Measurements from ENCODE around the gene CECR2. TPM values are rescaled to one million over a fixed set of nuclear protein-coding genes. Genes with fewer than 3 reads are reported as not detected.
"Not testable (repeated sequence)": the region's sequence is repeated elsewhere in the genome, so short reads cannot be mapped to it uniquely, and the experiment has no call there.

The CECR2 gene
- total RNA-seq, 1 donor from 2014 or later = 10.0 TPM

DNA sequence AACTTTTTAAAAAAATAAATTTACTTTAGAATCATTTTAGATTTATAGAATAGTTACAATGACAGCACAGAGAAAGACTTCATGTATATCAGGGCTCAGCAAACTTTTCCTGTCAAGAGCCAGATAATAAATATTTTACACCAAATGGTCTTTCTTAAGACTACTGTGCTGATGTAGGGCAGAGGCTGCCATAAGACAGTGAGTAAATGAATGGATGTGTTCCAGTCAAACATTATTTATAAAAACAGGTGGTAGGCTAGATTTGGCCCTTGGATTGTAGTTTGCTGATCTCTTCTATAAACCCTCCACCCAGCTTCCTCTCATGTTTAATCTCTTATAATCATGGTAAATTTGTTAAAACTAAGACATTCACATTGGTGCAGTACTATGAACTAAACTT is 33.0 kb downstream of the CECR2 start:
- no peak for DNase-seq (ENCODE audit: low spot score)

- no peak for DNase-seq (ENCODE audit: low spot score)
Measured at GRCh38 chr22:17403906-17404305, 34.6 kb downstream of the CECR2 start.

DNA sequence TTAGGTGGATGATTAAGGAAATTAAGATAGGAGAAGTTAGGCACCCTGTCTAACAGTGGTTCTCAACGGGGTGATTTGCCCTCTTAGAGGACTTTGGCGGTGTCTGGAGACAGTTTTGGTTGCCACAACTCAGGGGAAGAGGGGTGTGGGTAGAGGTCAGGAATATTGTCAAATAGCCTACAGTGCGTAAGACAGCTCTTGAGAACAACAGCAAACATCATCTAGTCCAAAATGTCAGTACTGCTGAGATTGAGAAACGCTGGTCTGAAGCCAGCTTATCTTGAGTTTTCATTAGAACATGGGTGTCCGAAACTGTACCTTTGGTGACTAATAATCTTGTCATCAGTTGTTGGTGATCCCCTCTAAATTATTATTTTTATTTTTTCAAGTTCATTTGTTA is 38.4 kb downstream of the CECR2 start:
- no peak for DNase-seq (ENCODE audit: low spot score)

DNA sequence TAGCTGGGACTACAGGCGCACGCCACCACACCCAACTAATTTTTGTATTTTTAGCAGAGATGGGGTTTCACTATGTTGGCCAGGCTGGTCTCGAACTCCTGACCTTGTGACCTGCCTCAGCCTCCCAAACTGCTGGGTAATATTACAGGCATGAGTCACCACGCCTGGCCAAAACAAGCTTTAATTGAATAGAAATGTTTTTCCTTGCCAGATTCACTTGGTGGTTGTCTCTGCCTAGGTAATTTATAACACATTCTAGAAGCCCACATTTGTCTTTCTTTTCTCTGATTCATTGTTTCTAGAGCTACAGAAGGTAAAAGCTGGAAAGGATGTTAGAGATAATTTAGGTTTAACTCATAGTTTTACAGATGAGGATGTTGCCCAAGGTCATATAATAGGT is 41.3 kb downstream of the CECR2 start:
- no peak for DNase-seq (ENCODE audit: low spot score)

GRCh38 chr22:17411213-17411612 is 42.0 kb downstream of the CECR2 start:
- no peak for DNase-seq (ENCODE audit: low spot score)

GRCh38 chr22:17412232-17412631 is 43.0 kb downstream of the CECR2 start:
- DNase-seq (ENCODE audit: low spot score) = no peak

DNA sequence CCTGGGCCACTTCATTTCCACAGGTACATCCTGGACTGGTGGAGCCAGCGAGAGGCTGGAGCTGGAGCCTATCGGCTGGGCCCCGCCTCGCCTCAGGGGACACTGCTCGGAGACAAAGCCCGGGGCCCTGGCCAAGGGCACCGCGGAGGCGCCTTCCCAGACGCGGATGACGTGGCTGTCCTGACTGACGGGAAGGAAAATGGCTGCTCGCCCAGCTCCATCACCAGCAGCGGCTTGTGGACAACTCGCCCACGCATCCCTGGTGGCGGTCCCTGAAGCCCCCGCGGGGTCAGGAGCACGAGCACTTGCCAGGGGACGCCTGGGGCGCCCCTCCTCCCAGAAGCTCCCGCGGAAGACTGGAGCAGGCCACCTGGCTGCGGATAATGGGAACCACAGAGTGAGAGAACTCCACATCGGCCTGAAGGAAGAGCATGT is 49.6 kb downstream of the CECR2 start:
- no peak for DNase-seq (ENCODE audit: low spot score)

- no peak for DNase-seq (ENCODE audit: low spot score)
Measured at GRCh38 chr22:17419348-17419747, 50.1 kb downstream of the CECR2 start.

- DNase-seq (ENCODE audit: low spot score) = no peak
Measured at GRCh38 chr22:17422736-17423343, 53.6 kb downstream of the CECR2 start.

DNA sequence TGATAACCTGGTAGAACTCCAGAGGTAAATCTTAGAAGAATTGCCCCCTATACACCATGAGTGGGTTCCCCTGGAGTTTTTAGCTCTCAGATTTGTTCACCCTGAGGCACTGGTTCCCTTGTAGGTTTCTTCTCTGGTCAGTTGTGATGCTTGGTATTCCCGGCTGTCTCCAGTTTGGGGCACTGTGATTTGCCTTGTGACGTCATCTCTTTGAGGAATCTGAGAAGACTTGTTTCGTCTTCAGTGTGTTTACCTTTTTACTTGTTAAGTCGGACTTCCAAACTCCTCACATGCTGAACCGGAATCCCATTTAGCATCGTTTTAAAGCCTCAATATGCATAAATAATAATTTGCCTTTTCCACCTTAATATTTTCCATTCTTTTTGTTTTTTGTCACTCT is 54.4 kb downstream of the CECR2 start:
- DNase-seq (ENCODE audit: low spot score) = no peak

DNA sequence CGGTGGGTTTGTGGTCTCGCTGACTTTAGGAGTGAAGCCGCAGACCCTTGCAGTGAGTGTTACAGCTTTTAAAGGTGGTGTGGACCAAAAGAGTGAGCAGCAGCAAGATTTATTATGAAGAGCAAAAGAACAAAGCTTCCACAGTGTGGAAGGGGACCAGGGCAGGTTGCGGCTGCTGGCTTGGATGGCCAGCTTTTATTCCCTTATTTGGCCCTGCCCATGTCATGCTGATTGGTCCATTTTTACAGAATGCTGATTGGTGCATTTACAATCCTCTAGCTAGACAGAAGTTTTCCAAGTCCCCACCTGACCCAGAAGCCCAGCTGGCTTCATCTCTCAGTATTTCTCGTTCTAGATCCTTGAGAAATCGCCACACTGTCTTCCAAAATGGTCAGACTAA is 58.3 kb downstream of the CECR2 start:
- not testable (repeated sequence) for DNase-seq (ENCODE audit: low spot score)

- DNase-seq (ENCODE audit: low spot score) = no peak
Measured at GRCh38 chr22:17429516-17429915, 60.3 kb downstream of the CECR2 start.

DNA sequence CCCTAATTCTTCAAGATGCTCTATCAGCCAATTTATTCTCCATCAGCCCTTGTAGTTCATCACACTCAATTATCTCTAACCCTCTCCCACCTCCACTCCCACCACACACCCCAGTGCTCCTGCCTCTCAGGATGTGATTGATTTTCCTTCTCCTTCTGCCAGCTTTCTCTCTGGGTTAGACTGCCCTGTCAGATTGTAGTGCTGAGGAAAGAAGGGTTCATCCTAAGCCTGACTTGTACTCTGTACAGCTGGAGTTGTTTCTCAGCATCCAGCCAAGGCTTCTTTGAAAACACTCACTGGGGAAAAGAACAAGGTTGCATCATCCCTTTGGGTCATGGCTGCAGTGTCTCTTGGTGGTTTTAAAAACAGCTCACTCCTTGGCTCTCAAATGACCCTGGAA is 61.2 kb downstream of the CECR2 start:
- no peak for DNase-seq (ENCODE audit: low spot score)

GRCh38 chr22:17431179-17431578 is 61.9 kb downstream of the CECR2 start:
- no peak for DNase-seq (ENCODE audit: low spot score)

DNA sequence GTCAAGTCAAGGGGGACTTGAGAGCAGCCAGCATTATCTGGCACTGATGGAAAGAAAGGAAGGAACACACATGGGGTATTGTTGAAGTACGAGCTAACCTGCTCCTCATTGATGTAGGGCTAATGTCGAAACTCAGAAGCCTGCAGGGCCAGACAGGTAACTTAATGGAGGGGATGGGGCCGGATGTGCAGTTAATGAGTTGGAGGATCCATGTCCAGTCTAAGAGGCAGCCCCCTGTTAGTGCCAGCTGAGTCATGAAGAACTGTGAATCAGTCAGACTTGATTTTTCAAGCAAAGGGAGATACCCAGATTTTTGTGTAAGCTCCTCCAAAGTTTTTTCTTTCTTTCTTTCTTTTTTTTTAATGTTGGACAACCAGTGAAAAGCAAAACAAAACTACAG is 65.6 kb downstream of the CECR2 start:
- DNase-seq (ENCODE audit: low spot score) = no peak

DNA sequence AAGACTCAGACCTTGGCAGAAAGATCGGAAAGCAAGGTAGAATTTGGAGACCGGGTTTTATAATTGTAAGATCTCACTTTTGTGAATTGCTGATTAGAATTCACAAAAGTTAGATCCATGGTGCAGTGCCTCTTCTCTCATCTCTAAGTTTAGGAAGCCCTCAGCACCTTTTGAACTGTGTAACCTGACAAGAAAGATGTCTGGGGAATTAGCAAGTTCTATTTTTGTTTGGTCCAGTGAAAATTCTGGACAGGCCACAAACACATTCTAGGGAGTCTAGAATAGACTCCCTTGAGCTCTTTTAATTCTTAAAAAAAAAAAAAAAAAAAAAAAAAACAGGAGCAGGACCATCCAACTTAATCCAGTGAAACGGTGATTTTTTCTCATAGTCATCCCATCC is 66.1 kb downstream of the CECR2 start:
- DNase-seq (ENCODE audit: low spot score) = no peak

DNA sequence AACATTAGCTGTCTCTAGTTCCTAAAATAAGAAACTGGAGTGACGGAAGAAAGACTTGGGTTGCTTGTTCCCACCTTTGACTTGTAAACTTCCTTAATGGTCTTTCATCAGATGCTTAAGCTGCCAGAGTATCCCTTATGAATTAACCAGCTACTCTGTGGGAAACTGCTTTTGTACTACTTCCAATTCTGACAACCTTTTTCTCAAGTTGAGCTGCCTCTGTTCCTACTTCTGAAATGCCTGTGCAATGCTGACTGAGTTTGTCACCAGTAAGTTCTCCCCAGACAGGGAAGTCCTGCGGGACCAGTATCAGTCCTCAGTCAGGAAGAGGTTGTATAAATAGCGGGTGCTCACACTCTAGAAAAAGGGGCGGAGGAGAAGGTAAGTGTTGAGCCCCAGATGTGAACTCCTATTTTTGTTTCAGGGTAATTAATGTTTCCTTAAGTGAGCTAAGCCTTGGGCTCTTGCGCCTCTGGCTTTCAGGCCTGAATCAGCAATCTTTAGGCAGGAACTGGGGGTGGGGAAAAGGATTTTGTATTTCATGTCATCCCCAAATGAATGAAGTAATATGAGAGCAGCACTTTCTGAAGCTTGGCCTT is 67.2 kb downstream of the CECR2 start:
- no peak for DNase-seq (ENCODE audit: low spot score)

GRCh38 chr22:17436981-17437412 is 67.7 kb downstream of the CECR2 start:
- DNase-seq (ENCODE audit: low spot score) = no peak

DNA sequence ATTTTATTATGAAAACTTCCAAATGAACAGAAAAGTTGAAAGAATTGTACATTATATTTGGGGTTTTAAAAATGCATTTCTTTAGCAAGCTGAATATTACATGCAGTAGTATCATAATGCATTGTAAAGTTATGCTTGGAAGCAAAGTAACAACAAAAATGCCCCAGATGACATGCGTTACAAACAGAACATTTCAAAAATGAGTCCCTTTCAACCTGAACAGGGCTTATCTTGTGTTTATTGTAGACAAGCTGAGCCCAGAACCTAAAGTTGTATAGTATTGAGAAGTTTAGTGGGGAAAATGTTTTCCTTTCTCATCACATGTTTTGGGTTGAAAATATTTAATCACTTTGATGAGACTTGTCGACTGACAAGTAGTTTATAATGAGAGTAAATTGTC is 68.8 kb downstream of the CECR2 start:
- no peak for DNase-seq (ENCODE audit: low spot score)

DNA sequence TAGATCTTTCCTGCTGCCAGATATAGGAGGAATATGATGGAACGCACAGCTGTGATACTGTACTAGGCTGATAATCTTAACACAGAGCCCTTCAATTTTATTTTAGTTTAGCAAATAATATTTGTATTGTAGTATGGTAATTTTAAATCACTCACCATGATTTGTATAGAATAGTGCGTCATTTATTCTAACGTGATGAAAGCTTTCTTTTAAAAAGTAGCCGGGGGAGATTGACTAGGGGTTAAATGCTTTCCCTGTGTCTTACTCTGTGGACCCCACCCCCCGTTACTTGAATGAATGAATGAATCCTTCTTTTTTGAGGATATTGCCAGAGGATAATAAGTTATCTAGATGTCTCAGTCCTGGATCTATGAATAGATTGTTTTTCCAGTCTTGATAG is 72.1 kb downstream of the CECR2 start:
- no peak for DNase-seq (ENCODE audit: low spot score)

GRCh38 chr22:17443405-17444203 is 74.3 kb downstream of the CECR2 start:
- no peak for DNase-seq (ENCODE audit: low spot score)

DNA sequence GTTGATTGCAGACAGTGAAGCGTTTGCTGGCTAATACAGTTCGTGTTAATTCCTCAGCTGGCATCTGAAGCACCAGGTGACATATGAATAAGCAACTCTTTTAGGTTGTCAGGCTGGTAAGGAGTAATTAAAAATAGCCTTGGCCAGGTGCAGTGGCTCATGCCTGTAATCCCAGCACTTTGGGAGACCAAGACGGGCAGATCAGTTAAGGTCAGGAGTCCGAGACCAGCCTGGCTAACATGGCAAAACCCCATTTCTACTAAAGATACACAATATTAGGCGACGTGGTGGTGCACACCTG is 74.9 kb downstream of the CECR2 start:
- no peak for DNase-seq (ENCODE audit: low spot score)

DNA sequence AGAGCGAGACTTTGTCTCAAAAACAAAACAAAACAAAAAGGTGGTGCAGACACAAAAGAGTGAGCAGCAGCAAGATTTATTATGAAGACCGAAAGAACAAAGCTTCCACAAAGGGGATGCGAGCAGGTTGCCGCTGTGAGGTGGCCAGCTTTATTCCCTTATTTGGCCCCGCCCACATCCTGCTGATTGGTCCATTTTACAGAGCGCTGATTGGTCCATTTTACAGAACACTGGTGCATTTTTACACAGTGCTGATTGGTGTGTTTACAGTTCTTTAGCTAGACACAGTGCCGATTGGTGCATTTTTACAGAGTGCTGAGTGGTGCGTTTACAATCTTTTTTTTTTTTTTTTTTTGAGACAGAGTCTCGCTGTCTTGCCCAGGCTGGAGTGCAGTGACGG is 77.4 kb downstream of the CECR2 start:
- no peak for DNase-seq (ENCODE audit: low spot score)
